ENCODE data around the gene PTPN12.
"Not testable (repeated sequence)": the region's sequence is repeated elsewhere in the genome, so short reads cannot be mapped to it uniquely, and the experiment has no call there.

Gene PTPN12

DNA sequence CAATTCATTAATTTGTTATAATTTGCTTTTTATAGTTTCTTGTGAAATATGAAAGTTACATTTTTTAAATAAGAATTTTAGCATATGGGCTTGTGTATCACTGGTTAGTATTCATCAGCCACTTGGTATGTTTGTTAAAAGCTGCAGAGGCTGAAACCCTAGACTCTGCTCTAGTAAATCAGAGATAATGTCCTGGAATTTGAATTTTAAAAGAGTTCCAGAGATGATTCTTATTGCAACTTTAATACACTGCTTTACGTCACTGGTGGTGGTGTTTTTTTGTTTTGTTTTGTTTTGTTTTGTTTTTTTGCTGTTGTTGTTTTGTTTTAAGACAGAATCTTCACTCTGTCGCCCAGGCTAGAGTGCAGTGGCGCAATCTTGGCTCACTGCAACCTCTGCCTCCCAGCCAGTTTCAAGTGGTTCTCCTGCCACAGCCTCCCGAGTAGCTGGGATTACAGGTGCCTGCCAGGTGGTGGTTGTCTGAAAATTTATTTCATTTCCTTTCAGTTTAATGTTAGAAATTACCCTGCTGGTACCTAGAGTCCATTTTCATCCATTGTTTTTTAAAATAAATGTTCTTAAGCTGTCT is 43.8 kb downstream of the PTPN12 start:
- DNase-seq = no peak

DNA sequence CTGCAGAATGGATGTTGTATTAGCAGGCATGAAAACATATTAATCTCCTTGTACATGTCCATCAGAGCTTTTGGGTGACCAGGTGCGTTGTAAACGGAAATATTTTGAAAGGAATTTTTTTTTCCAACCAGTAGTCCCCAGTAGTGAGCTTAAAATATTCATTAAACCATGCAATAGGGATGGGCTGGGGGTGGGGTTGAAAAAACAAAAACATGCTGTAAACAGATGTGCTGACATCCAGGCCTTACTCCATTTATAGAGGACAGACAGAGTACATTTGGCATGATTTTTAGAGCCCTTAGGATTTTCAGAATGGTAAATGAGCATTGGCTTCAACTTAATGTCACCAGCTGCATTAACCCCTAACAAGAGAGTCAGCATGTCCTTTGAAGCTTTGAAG is 50.2 kb downstream of the PTPN12 start:
- no peak for DNase-seq

DNA sequence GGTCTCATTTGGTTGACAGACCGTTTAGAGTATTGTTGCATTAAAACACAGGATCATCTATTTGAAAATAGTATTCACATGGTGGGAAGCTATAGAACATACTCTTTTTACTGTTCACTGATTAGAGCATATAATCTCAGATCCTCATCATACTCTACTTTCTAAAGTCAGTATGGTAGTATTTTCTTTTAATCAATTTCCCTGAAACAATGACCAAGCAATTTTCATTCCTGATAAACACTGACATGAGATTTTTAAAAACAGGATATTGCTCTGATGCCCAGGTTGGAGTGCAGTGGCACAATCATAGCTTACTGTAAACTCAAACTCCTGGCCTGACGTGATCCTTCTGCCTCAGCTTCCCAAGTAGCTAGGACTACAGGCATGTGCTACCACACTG is 63.9 kb downstream of the PTPN12 start:
- no peak for DNase-seq

DNA sequence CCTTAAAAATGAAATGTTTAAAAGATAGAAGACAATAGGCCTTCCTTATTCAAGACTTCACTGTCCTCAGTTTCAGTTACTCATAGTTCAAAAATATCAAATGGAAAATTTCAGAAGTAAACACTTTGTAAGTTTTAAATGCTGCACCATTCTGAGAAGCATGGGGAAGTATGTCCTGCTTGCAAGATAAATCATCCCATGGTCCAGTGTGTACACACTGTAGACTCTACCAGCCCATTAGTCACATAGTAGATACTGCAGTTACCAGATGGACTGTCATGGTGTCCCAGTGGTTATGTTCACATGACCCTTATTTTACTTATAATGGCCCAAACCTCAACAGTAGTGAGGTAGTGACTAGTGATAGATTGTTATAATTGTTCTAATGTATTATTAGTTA is 69.5 kb downstream of the PTPN12 start:
- no peak for DNase-seq

DNA sequence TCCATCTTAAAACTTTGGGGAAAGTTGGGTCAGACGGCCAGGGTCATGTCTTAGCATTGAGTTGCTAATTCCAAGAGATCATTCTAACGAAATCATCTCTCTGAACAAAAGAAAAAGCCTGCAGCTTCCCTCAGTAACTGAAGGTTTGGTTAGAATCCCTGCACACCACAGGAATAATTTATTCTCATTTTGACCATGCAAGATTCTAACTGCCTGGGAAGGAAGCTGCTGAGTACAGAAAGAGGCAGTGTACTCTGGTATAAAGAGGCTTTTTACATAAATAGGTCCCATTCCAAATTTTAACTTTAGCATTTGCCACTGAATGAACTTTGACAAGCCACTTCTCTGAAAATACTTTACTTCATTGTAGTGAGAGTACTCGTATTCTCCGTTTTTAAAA is 82.2 kb downstream of the PTPN12 start:
- DNase-seq = no peak

DNA sequence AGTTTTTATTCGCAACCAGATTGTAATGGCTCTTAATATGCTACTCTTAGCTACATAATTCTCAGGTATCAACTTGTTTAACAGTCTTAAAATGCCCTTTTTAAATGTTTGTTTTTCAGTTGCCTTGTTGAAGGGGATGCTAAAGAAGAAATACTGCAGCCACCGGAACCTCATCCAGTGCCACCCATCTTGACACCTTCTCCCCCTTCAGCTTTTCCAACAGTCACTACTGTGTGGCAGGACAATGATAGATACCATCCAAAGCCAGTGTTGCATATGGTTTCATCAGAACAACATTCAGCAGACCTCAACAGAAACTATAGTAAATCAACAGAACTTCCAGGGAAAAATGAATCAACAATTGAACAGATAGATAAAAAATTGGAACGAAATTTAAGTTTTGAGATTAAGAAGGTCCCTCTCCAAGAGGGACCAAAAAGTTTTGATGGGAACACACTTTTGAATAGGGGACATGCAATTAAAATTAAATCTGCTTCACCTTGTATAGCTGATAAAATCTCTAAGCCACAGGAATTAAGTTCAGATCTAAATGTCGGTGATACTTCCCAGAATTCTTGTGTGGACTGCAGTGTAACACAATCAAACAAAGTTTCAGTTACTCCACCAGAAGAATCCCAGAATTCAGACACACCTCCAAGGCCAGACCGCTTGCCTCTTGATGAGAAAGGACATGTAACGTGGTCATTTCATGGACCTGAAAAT is 89.7 kb downstream of the PTPN12 start:
- no peak for DNase-seq

DNA sequence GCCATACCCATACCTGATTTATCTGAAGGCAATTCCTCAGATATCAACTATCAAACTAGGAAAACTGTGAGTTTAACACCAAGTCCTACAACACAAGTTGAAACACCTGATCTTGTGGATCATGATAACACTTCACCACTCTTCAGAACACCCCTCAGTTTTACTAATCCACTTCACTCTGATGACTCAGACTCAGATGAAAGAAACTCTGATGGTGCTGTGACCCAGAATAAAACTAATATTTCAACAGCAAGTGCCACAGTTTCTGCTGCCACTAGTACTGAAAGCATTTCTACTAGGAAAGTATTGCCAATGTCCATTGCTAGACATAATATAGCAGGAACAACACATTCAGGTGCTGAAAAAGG is 90.2 kb downstream of the PTPN12 start:
- no peak for DNase-seq

DNA sequence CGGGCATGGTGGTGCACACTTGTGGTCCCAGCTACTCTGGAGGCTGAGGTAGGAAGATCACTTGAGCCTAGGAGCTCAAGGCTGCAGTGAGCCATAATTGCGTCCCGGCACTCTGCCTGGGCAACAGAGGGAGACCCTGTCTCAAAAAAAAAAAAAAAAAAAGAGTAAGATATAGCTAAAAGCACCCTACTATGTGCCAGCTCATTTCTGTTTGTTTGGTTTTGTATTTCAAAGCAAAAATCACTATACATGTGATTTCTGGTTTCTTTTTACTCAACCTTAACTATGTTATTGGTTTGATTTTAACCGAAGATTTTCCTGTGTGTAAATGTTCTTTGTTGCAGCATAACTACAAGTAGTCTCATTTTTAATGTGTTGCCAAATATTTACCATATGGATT is 92.7 kb downstream of the PTPN12 start:
- DNase-seq = no peak

DNA sequence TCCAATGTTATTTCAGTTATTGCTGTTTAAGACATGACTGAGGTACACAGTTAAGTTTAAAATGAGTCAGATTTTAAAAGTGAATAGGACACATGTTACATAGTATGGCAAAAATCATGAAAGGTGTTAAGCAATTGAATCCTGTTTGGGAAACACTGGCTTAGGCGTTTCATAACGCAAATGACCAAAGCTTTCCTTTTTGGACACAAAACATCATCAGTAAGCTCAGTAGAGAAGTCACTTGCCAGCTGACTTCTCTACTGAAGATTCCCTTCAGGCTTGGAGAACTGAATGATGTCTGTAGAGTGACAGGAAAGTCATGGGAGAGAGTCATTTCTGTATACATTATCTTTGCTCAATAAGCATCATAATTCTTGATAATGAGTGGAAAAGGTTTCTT is 94.7 kb downstream of the PTPN12 start:
- no peak for DNase-seq

DNA sequence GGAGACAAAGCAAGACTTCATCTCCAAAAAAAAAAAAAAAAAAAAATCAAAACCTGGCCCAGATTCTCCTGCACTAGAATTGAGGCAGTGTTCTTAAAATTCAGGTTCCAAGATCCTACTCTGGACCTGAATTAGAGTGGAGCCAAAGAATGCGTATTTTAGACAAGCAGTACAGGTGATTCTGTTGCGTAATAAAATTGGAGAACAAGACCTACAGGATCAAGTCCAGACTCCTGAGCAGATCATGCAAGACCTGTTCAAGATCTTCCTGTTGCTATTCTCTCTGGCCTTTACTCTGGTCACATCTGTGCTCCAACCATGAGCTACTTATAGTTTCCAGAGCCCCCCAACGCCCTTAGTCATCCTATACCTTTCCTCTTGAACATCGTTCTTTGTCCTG is 107.7 kb downstream of the PTPN12 start:
- DNase-seq = no peak

DNA sequence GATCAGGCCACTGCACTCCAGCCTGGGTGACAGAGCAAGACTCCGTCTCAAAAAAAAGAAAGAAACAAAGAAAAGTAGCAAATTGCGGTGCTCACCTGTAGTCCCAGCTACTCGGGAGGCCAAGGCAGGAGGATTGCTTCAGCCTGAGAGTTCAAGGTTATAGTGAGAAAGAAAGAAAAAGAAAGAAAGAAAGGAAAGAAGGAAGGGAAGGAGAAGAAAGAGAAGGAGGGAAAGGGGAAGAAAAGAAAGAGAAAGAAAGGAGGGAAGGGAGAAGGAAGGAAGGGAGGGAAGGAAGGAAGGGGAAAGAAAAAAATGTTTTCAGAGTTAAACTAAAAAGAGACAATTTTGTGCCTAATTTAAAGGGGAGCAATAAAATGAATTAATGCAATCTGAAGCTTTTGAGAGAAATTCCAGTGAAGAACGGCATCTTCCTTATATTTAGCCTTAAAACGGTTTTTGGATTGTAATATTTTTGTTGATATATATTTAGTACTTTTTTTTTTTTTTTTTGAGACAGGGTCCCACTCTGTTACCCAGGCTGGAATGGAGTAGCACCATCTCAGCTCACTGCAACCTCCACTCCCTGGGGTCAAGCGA is 111.7 kb downstream of the PTPN12 start:
- no peak for DNase-seq

DNA sequence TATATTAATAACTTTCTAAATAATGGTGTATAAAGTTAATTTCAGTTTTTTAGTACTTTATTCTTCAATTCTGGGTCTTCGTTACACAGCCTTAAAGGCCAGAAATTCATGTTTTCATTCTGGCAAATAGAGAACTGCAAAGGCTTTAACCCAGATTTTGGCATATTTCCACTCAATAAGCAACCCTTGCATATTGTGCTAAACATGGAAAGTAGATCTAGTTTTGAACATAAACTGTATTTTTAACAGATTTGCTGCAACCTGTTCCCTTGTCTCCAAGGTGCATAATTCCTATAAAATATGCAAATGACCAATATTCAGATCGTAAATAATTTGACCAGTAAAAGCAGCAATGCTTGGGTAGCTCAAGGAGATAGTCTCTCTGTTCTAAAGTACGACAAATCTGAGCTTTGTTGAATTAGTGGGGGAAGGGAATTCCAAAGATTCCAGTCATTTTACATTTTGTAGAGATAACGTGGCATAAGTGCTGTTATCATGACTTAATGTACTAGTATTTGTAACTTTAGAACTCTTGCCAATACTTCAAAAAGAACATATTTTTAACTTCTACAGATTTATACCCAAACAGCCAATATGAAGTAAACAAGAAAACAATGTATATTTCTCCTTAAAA is 112.7 kb downstream of the PTPN12 start:
- no peak for DNase-seq

DNA sequence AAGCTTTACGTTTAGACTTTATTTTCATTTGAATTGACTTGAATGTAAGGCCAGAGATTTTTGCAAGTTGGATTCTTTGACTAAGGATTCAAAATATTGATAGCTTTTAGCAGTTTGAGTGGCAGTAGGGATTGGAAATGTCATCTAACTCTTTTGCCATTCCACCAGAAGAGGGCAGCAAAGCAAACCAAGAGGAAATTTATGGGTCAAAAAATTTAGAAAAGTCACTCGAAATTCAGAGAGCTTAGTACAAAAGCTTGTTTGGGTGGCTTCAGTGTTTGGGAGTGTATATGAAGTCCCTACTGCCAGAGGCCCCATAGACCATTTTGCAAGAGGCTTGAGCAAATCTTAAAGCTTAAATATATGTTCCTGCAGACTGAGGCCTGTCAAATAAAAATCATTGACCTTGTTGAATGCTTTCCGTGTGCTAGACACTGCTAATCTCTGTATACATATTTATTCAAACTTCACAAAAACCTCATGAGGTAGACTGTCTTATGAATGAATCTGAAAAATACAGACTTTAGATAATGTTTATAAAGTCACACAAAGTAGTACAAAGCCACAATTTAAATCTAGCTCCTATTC is 114.6 kb downstream of the PTPN12 start:
- peak; percentile 0 for DNase-seq

DNA sequence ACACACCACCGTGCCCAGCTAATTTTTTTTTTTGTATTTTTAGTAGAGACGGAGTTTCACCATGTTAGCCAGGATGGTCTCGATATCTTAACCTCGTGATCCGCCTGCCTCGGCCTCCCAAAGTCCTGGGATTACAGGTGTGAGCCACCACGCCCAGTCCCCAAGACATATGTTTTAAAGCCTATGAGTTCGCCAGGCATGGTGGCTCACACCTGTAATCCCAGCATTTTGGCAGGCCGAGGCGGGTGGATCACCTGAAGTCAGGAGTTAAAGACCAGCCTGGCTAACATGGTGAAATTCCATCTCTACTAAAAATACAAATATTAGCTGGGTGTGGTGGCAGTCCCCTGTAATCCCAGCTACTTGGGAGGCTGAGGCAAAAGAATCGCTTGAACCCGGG is 115.7 kb downstream of the PTPN12 start:
- DNase-seq = not testable (repeated sequence)

DNA sequence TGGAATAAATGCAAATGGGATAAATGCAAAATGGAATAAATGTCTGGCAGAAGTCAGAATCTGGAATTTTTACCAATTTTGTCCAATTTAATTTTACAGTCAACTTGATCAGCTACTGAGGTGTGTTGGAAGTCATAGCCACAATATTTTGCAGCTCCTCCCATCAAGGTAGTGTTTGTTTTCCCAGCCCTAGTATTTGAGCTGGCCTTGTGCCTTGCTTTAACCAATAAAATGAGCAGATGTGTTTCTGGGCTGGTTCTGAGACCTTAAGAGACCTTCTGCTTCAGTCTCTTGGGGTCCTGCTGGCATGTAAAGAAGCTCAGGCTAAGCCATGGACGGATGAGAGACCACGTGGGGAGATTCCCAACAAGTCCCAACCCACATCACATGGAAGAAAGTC is 116.5 kb downstream of the PTPN12 start:
- DNase-seq = no peak

DNA sequence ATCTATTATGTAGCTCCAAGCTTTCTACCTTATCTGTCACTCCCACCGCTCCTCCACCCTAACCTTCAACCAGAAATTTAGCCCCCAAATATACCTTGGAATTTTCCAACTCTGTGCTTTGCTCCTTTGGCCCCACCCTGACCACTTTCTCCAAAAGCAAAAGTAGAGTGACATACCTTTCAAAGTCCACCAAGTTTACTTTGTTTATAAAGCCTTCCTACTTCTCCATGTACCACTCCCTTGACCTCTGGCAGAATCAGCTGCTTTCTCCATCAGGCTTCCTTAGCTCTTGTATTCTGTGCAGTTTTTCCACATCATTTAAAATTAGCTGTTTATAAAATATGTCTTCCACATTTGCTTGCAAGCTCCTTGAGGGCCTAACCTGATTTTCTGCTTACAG is 118.3 kb downstream of the PTPN12 start:
- DNase-seq = no peak

DNA sequence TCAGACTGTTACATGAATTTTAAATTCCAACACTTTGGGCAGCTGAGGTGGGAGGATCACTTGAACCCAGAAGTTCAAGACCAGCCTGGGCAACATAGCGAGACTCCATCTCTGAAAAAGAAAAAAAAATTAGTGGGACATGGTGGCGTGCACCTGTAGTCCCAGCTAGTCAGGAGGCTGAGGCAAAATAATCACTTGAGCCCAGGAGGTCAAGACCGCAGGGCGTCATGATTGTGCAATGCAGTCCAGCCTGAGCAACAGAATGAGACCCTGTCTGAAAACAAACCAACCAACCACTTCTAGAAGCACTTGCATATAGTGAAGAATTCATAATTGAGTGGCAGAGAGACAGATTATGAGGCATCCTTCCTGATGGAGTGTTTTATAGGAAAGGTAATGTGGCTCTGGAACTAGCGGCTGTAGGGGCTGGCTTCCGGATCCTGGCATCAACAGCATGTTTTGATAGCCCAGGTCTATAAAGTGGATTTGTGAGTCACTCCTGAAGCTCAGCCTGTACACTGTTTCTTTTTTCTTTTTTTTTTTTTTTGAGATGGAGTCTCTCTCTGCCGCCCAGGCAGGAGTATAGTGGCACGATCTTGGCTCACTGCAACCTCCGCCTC is 118.9 kb downstream of the PTPN12 start:
- DNase-seq = no peak

DNA sequence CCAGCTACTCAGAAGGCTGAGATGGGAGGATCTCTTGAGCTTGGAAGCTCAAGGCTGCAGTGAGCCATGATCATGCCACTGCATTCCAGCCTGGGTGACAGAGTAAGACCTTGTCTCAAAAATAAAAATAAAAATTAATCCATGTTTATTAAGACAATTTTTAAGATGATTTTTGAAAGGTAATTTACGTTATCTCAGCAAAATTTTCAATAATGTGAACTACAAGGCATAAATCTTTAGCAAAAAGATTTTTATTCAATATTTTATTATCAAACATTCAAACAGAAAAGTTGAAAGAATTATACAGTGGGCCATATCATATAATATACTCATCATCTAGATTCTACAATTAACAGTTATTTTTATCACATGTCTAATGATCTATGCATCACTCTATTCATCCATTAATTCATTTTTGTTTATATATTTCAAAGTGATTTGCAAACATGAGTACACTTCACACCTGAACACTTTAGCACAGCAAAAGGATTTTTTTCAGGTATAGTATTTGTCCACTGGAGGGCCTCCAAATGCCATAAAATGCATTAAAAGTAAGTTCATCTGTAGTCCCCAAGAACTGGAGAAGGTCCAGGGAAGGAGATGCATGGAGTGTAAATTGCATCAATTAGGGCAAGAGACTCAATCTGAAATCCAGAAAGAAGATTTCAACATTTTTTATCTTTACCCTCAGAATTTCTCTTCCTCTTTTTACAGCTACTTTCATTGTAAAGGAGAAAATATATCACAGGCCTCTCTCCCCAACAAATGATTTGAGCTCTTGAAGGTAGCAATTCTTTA is 120.5 kb downstream of the PTPN12 start:
- DNase-seq = peak; percentile 46

DNA sequence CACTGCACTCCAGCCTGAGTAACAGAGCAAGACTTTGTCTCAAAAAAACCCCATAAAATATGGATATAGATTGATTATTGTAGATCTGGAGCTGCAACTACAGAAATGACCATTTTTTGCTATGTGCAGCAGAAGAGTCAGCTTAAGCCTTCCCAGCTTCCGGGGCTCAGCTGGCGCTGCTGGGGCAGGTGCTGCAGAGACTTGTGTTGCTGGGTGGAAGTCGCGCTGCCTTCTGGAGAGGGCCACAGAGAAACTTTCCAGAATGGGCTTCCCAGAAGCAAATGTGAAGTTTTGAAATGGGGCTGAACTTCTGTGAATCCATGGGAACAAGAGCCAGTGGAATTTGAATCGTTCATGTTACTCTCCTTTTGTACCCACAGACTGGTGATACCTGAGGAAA is 121.8 kb downstream of the PTPN12 start:
- no peak for DNase-seq

DNA sequence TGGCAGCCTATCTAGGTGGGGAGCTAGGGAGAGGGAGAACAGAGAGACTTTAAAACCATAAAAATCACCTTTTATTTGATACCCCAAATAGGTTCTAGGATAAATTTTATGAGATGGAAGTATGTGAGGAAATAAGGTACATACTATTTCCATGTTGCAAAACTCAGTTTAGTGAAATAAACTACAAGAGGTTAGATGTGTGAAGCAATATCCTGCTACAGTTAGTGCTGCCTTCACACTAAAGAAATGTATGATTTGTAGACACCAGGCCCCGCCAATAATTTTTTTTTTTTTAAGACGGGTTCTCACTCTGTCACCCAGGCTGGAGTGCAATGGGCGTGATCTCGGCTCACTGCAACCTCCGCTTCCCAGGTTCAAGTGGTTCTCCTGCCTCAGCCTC is 124.7 kb downstream of the PTPN12 start:
- no peak for DNase-seq

DNA sequence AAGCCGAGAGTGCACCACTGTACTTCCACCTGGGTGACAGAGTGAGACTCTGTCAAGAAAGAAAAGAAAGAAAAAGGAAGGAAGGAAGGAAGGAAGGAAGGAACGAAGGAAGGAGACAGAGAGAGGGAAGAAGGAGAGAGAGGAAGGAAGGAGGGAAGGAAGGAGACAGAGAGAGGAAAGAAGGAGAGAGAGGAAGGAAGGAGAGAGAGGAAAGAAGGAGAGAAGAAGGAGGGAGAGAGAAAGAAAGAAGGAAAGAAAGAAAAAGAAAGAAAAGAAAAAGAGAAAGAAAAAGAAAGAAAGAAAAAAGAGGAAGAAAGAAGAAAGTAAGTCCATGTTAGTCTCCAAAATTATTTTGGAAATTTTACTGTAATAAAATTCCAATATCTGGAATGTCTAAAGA is 125.8 kb downstream of the PTPN12 start:
- no peak for DNase-seq

DNA sequence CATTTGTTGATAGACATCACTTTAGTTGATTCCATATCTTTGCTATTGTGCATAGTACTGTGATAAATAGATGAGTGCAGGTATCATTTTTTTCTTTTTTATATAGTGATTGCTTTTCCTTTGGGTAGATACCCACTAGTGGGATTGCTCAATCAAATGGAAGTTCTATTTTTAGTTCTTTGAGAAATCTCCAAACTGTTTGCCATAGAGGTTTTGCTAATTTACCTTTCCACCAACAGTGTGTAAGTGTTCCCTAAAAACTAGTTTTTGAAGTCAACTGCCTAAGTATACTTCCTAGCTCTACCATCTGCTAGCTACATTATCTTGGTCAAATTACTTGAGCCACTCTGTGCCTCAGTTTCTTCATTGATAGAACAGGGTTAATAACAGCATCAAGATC is 127.6 kb downstream of the PTPN12 start:
- DNase-seq = no peak

DNA sequence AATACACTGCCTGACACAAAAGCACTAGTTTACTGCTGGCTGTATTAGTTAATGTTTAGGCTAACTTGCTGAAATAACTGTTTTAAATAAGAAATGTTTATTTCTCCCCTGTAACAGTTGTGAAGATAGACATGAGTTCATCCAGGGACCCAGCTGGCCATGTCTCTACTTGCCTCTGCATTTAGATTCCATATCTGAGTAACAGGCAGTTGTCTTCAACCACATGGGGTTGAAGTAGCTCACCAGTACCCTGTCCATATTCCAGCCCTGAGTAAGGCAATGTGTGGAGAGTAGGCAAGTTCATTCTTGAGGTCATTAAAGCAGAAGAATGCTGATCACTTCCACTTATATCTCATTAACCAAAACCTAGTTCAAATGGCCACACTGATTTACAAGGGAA is 128.1 kb downstream of the PTPN12 start:
- DNase-seq = no peak

All from COR-L47 (cell line).